ENCODE measurements around the gene WNK2. TPM values are rescaled to one million over a fixed set of nuclear protein-coding genes. Genes with fewer than 3 reads are reported as not detected.

The WNK2 gene
- polyA plus RNA-seq, 2 of the 4 experiments (the other 2 are of a cell fraction): 2.1 to 6.7 TPM

- Histone ChIP-seq H3K4me2 (no peak overlapping the region), H3K4me3 (no peak overlapping the region), H3K9me3 (no peaks in the 10 kb centered on the region), H3K4me1 (peaks cover 34% of the 10 kb centered on the region; the same call in 2 of the 3 replicates), H3K27ac (peak overlapping the region in 1 of 2 experiments; percentile 43; a peak in 3 of 6 replicates)
- POLR2A ChIA-PET: no interaction called here
- DNase-seq (ENCODE audit: low read depth in 1 of 2, low spot score in 1 of 2) (no peak), ATAC-seq (no peak), FAIRE-seq (no peak)
- CTCF ChIA-PET: interaction anchor here (0.6 to 2.4 kb wide), 4 partner anchors 14 to 218 kb away, joined by 3 to 7 read pairs (median 6); no protein-coding TSS in a partner anchor
- WGBS (ENCODE audit: missing lambda C conversion rate): 92% methylated on average over 13 of the region's 13 CpGs
- no peak for TF ChIP-seq BCL3 (IDR thresholded peaks at IDR 0.05)
- no peak for TF ChIP-seq KDM5A (IDR thresholded peaks at IDR 0.05)
- no peak for TF ChIP-seq ZFP36 (IDR thresholded peaks at IDR 0.05; ENCODE audit: borderline replicate concordance, partially characterized antibody)
- TF ChIP-seq HES2 (IDR thresholded peaks at IDR 0.05): no peak
- no peak for TF ChIP-seq CEBPB (IDR thresholded peaks at IDR 0.05)
- no peak for TF ChIP-seq KDM1A (IDR thresholded peaks at IDR 0.05; ENCODE audit: low read depth)
- TF ChIP-seq GATA3 (IDR thresholded peaks at IDR 0.05; ENCODE audit: borderline replicate concordance): no peak
- TF ChIP-seq PHF8 (IDR thresholded peaks at IDR 0.05; ENCODE audit: borderline replicate concordance, low read depth): no peak
- TF ChIP-seq CBX8 (IDR thresholded peaks at IDR 0.05): no peak
- TF ChIP-seq TFCP2L1 (CRISPR knock-in tag; IDR thresholded peaks at IDR 0.05): no peak
- no peak for TF ChIP-seq NFE2L2 (conservative IDR thresholded peaks at IDR 0.05; ENCODE audit: low read length)
These were observed 142.7 kb downstream of the WNK2 start for GRCh38 chr9:93326654-93327053.

GRCh38 chr9:93329629-93330280, 145.8 kb downstream of the WNK2 start:
- 6% methylated on average over 7 of the region's 7 CpGs for WGBS (ENCODE audit: missing lambda C conversion rate)

GRCh38 chr9:93332317-93332716, 148.4 kb downstream of the WNK2 start:
- TF ChIP-seq HES2 (IDR thresholded peaks at IDR 0.05): no peak
- TF ChIP-seq ATOH8 (CRISPR knock-in tag; IDR thresholded peaks at IDR 0.05; ENCODE audit: low read depth): no peak
- no peak for TF ChIP-seq E2F6 (IDR thresholded peaks at IDR 0.05; ENCODE audit: borderline replicate concordance, low read depth)
- peaks cover 5% of the 10 kb centered on the region; the same call in 1 of the 3 replicates for H3K9me3 ChIP-seq
- H3K4me3 ChIP-seq: no peak overlapping the region
- 64% methylated on average over 4 of the region's 4 CpGs for WGBS (ENCODE audit: missing lambda C conversion rate)
- ChIA-PET CTCF (interaction anchor here (1.2 kb wide), 1 partner anchor 20 kb away, joined by 4 read pairs; no protein-coding TSS in a partner anchor), POLR2A (no interaction called here)
- no peak for ATAC-seq
- DNase-seq (ENCODE audit: low read depth in 1 of 2, low spot score in 1 of 2): no peak
- no peak for FAIRE-seq
- no peak overlapping the region for H3K4me2 ChIP-seq
- no peak overlapping the region for H3K27ac ChIP-seq
- peaks cover 17% of the 10 kb centered on the region; the same call in 2 of the 3 replicates for H3K4me1 ChIP-seq

More at GRCh38 chr9:93329629-93330280, 145.8 kb downstream of the WNK2 start:
- ChIA-PET CTCF (interaction anchor here (1.2 to 1.4 kb wide), 2 partner anchors 13 to 27 kb away, joined by 3 to 5 read pairs; no protein-coding TSS in a partner anchor), POLR2A (no interaction called here)
- no peak overlapping the region for H3K4me3 ChIP-seq
- ATAC-seq: peak; percentile 62 to 68; a peak in 4 of 6 replicates
- no peak for FAIRE-seq
- peaks cover 34% of the 10 kb centered on the region; the same call in 2 of the 3 replicates for H3K4me1 ChIP-seq
- peak overlapping the region; percentile 73 for H3K4me2 ChIP-seq
- no peaks in the 10 kb centered on the region for H3K9me3 ChIP-seq
- peak in 1 of 2 experiments; percentile 42 for DNase-seq (ENCODE audit: low read depth in 1 of 2, low spot score in 1 of 2)
- TF ChIP-seq CEBPB (IDR thresholded peaks at IDR 0.05) (peak; percentile 55 to 56; a peak in 2 of 4 replicates), PBX3 (IDR thresholded peaks at IDR 0.05) (no peak)
- H3K27ac ChIP-seq: peak overlapping the region; percentile 47 to 55; a peak in 5 of 6 replicates
